ENCODE measurements around the gene OR10A2.
"Not testable (repeated sequence)": the region's sequence is repeated elsewhere in the genome, so short reads cannot be mapped to it uniquely, and the experiment has no call there.

DNA sequence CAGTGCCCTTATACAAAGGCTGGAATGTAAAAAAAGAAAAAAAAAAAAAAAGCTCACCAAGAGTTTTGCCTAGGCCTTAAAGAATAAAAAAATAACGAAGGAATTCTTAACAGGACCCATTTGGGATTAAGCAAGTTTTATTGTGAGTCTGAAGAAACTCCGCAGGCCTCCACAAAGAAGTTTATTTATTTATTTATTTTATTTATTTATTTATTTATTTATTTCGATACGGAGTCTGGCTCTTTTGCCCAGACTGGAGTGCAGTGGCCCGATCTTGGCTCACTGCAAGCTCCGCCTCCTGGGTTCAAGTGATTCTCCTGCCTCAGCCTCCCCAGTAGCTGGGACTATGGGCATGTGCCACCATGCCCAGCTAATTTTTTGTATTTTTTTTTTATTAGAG lies 8.1 kb upstream of the OR10A2 start:
- not testable (repeated sequence) for TF ChIP-seq CTCF, POLR2A, POLR2AphosphoS5, EP300 (IDR thresholded peaks at IDR 0.05)
